D721Med (cell line): ENCODE results near the gene KMO.

ENCODE experiments used
- DNase-seq: peaks from one replicate; pipeline ENCODE4 v3.0.0; 2011; ENCODE audit warnings: low spot score; ENCODE audit not compliant: insufficient read length
- FAIRE-seq: peaks from 2 replicates; lab custom pipeline; 2011; peaks lifted over from hg19 to GRCh38; lab: Jason Lieb, UNC
- TF ChIP-seq, protein P1 (sequence below): IDR thresholded peaks from 2 replicates; pipeline ENCODE4 v1.5.1; 2012; ENCODE audit warnings: mild to moderate bottlenecking, control low read depth; ENCODE audit not compliant: insufficient read depth; ENCODE audit errors: missing control alignments

KMO gene

GRCh38 chr1:241591736-241592135, 59.6 kb downstream of the KMO start:
- DNase-seq (no peak), FAIRE-seq (no peak)
- TF ChIP-seq, protein P1, sequence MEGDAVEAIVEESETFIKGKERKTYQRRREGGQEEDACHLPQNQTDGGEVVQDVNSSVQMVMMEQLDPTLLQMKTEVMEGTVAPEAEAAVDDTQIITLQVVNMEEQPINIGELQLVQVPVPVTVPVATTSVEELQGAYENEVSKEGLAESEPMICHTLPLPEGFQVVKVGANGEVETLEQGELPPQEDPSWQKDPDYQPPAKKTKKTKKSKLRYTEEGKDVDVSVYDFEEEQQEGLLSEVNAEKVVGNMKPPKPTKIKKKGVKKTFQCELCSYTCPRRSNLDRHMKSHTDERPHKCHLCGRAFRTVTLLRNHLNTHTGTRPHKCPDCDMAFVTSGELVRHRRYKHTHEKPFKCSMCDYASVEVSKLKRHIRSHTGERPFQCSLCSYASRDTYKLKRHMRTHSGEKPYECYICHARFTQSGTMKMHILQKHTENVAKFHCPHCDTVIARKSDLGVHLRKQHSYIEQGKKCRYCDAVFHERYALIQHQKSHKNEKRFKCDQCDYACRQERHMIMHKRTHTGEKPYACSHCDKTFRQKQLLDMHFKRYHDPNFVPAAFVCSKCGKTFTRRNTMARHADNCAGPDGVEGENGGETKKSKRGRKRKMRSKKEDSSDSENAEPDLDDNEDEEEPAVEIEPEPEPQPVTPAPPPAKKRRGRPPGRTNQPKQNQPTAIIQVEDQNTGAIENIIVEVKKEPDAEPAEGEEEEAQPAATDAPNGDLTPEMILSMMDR, result no peak

DNA sequence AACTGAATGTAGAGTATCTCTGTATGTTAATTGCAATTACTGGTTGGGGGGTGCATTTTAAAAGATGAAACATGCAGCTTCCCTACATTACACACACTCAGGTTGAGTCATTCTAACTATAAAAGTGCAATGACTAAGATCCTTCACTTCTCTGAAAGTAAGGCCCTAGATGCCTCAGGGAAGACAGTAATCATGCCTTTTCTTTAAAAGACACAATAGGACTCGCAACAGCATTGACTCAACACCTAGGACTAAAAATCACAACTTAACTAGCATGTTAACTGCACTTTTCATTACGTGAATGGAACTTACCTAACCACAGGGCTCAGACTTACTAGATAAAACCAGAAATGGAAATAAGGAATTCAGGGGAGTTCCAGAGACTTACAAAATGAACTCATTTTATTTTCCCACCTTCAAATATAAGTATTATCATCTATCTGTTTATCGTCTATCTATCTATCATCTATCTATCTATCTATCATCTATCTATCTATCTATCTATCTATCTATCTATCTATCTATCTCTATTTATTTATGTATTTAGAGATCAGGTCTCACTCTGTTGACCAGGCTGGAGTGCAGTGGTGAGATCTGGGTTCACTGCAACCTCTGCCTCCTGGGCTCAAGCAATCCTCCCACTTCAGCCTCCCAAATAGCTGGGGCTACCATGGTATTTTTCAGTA, 60.2 kb downstream of the KMO start:
- FAIRE-seq, result no peak
- TF ChIP-seq, protein P1, result no peak
- no peak for DNase-seq

GRCh38 chr1:241593186-241593585, 61.0 kb downstream of the KMO start:
- DNase-seq, result no peak
- TF ChIP-seq, protein P1, result no peak
- FAIRE-seq, result no peak

- DNase-seq (no peak), FAIRE-seq (no peak)
- TF ChIP-seq, protein P1, result no peak
These were observed 64.5 kb downstream of the KMO start for GRCh38 chr1:241596633-241597032.

- FAIRE-seq (no peak), DNase-seq (no peak)
- TF ChIP-seq, protein P1, result no peak
These were observed 66.1 kb downstream of the KMO start for GRCh38 chr1:241598249-241598648.

DNA sequence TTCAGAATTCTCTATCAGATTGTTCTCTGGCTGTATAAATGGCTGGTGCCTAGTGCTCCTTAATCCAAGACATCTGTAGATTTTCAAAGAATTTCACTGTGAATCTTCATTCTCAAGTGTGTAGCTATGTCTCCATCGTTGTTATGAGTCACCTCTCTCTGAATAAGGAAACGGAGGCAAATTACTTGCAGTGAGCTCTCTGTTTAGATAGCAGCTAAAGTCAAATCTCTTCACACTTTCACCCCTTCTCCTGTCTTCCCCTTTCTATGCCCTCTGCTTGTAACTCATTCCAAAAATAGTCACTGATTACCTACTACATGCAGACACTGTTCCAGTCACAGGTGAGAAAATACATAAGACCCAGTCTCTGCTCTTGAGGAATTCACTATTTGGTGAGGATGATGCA, 68.3 kb downstream of the KMO start:
- TF ChIP-seq, protein P1, result no peak
- FAIRE-seq, result no peak
- DNase-seq, result no peak

GRCh38 chr1:241603731-241604245, 71.6 kb downstream of the KMO start:
- TF ChIP-seq, protein P1, result no peak
- no peak for DNase-seq
- FAIRE-seq, result no peak
